OCI-LY1 (cell line): ENCODE measurements around the gene PRKCE.

Experiments
- CTCF ChIP-seq: fragments of 200-600 bp; sonication (generic), shearing (Covaris generic); IDR thresholded peaks from 2 replicates; pipeline ENCODE4 v1.5.1; 2017; ENCODE audit warnings: mild to moderate bottlenecking, antibody characterized with exemption, low read length, moderate library complexity, mixed read lengths
- EZH2 ChIP-seq: fragments of 200-600 bp; sonication (generic), shearing (Covaris generic); IDR thresholded peaks from 2 replicates; pipeline ENCODE4 v1.8.0; 2017; ENCODE audit warnings: borderline replicate concordance, mixed run types, mild to moderate bottlenecking, antibody characterized with exemption, low read length, moderate library complexity, mixed read lengths

DNA sequence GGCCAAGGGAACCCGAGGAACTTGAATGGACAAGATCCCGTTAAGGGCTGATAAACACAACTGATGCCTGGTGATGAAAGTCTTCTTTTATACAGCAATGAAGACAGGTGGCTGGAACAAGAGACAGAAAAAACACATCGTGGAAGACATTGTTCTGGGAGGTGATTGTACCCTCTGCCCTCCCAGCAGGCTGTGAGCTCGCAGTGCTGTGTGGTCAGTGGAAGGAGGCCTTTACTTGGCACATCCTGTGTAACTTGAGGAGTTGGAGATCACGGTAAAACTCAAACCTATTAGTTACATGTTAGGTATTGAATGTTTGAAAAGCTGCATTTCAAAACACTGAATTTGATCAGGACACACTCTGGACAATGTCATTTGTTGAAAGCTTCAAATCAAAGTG is 395.8 kb downstream of the PRKCE start:
- TF ChIP-seq CTCF, result no peak
- no peak for TF ChIP-seq EZH2
